Sigmoid colon (tissue), 3 donors: ENCODE measurements around the gene IQCF6.

Experiments
- POLR2A ChIP-seq, 2 donors: fragments of 450-650 bp; IDR thresholded peaks; one replicate each; pipeline ENCODE4 v1.6.1; 2016; ENCODE audit warnings: antibody characterized with exemption in 2 of 2, mild to moderate bottlenecking in 2 of 2, moderate library complexity in 2 of 2
- TF ChIP-seq, protein P1 (sequence below), 4 experiments: fragments of 450-650 bp in 3 of 4; fragments of 200-600 bp in 1 of 4; IDR thresholded peaks; one replicate each; pipeline ENCODE4 v1.5.1; 2016 to 2019; ENCODE audit warnings: antibody characterized with exemption in 4 of 4, mild to moderate bottlenecking in 3 of 4, moderate library complexity in 2 of 4

DNA sequence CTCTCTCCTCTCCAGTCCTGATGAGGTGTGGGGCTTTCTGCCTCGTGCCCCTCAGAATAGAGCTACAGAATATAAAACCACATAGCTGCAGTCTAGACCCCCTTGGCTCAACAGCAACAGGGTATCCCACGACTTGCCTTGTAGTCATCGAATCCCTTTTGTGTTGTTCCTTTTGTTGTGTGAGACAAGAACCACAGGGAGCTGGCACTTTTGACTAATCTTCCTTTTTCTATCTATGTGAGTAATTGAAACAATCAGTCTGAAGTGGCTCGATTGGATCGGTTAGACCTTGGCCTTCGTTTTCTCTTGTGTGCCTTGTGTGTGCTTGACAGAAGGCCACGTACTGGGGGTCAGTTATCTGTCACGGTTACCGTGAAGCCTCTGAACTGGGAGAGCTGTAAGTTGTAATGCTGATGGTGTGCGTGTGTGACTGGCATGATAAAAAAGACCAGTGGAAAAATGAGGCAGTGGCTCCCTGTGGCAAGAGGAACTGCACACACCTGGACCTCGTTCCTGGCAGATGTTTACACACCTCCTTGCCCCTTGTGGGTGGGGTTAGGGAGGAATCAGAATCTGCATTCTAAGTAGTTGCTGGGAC is 23.2 kb upstream of the IQCF6 start:
- TF ChIP-seq, protein P1, sequence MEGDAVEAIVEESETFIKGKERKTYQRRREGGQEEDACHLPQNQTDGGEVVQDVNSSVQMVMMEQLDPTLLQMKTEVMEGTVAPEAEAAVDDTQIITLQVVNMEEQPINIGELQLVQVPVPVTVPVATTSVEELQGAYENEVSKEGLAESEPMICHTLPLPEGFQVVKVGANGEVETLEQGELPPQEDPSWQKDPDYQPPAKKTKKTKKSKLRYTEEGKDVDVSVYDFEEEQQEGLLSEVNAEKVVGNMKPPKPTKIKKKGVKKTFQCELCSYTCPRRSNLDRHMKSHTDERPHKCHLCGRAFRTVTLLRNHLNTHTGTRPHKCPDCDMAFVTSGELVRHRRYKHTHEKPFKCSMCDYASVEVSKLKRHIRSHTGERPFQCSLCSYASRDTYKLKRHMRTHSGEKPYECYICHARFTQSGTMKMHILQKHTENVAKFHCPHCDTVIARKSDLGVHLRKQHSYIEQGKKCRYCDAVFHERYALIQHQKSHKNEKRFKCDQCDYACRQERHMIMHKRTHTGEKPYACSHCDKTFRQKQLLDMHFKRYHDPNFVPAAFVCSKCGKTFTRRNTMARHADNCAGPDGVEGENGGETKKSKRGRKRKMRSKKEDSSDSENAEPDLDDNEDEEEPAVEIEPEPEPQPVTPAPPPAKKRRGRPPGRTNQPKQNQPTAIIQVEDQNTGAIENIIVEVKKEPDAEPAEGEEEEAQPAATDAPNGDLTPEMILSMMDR (IDR thresholded peaks at IDR 0.05): no peak
- no peak for TF ChIP-seq POLR2A (IDR thresholded peaks at IDR 0.05)
